Measurements from ENCODE around the gene SEC22B. TPM values are rescaled to one million over a fixed set of nuclear protein-coding genes. Genes with fewer than 3 reads are reported as not detected.
"Not testable (repeated sequence)": the region's sequence is repeated elsewhere in the genome, so short reads cannot be mapped to it uniquely, and the experiment has no call there.

SEC22B gene
- polyA plus RNA-seq, 2 donors, result 9.8 to 10.0 TPM

- H3K27me3 ChIP-seq (ENCODE audit: control insufficient read depth in 1 of 2, insufficient read depth in 2 of 2, low read length in 2 of 2); H3K4me3 ChIP-seq (ENCODE audit: low read depth in 1 of 2, low read length in 2 of 2); H3K9me3 ChIP-seq (ENCODE audit: control insufficient read depth in 2 of 2, insufficient read depth in 1 of 2, low read depth in 1 of 2, low read length in 1 of 2); H3K36me3 ChIP-seq (ENCODE audit: control insufficient read depth in 2 of 2, insufficient read depth in 2 of 2, low read length in 1 of 2); H3K27ac ChIP-seq (ENCODE audit: low read depth in 2 of 2, low read length in 1 of 2); H3K4me1 ChIP-seq (ENCODE audit: control insufficient read depth in 2 of 2, insufficient read depth in 2 of 2, low read length in 1 of 2): not testable (repeated sequence)
These were observed 26.8 kb downstream of the SEC22B start for GRCh38 chr1:120149420-120150059.

- WGBS, 2 donors, result no CpG with 5 or more reads among the region's 1 CpG
These were observed 30.5 kb downstream of the SEC22B start for GRCh38 chr1:120145806-120146205.

GRCh38 chr1:120144626-120145025 is 31.7 kb downstream of the SEC22B start:
- not testable (repeated sequence) for H3K4me1 ChIP-seq (ENCODE audit: control insufficient read depth in 2 of 2, insufficient read depth in 2 of 2, low read length in 1 of 2); H3K9me3 ChIP-seq (ENCODE audit: control insufficient read depth in 2 of 2, insufficient read depth in 1 of 2, low read depth in 1 of 2, low read length in 1 of 2); H3K4me3 ChIP-seq (ENCODE audit: low read depth in 1 of 2, low read length in 2 of 2); H3K27ac ChIP-seq (ENCODE audit: low read depth in 2 of 2, low read length in 1 of 2); H3K36me3 ChIP-seq (ENCODE audit: control insufficient read depth in 2 of 2, insufficient read depth in 2 of 2, low read length in 1 of 2); H3K27me3 ChIP-seq (ENCODE audit: control insufficient read depth in 1 of 2, insufficient read depth in 2 of 2, low read length in 2 of 2)
- no CpG with 5 or more reads among the region's 1 CpG for WGBS, 2 donors

More at GRCh38 chr1:120145806-120146205, 30.5 kb downstream of the SEC22B start:
- not testable (repeated sequence) for H3K27ac ChIP-seq (ENCODE audit: low read depth in 2 of 2, low read length in 1 of 2); H3K4me3 ChIP-seq (ENCODE audit: low read depth in 1 of 2, low read length in 2 of 2); H3K4me1 ChIP-seq (ENCODE audit: control insufficient read depth in 2 of 2, insufficient read depth in 2 of 2, low read length in 1 of 2); H3K27me3 ChIP-seq (ENCODE audit: control insufficient read depth in 1 of 2, insufficient read depth in 2 of 2, low read length in 2 of 2); H3K9me3 ChIP-seq (ENCODE audit: control insufficient read depth in 2 of 2, insufficient read depth in 1 of 2, low read depth in 1 of 2, low read length in 1 of 2); H3K36me3 ChIP-seq (ENCODE audit: control insufficient read depth in 2 of 2, insufficient read depth in 2 of 2, low read length in 1 of 2)

- not testable (repeated sequence) for H3K4me1 ChIP-seq (ENCODE audit: control insufficient read depth in 2 of 2, insufficient read depth in 2 of 2, low read length in 1 of 2); H3K27ac ChIP-seq (ENCODE audit: low read depth in 2 of 2, low read length in 1 of 2); H3K36me3 ChIP-seq (ENCODE audit: control insufficient read depth in 2 of 2, insufficient read depth in 2 of 2, low read length in 1 of 2); H3K27me3 ChIP-seq (ENCODE audit: control insufficient read depth in 1 of 2, insufficient read depth in 2 of 2, low read length in 2 of 2); H3K9me3 ChIP-seq (ENCODE audit: control insufficient read depth in 2 of 2, insufficient read depth in 1 of 2, low read depth in 1 of 2, low read length in 1 of 2); H3K4me3 ChIP-seq (ENCODE audit: low read depth in 1 of 2, low read length in 2 of 2)
- WGBS, 2 donors, result 90 to 92% methylated on average over 2 of the region's 2 CpGs
These were observed 32.2 kb downstream of the SEC22B start for GRCh38 chr1:120144169-120144568.

GRCh38 chr1:120143334-120143733 is 33.0 kb downstream of the SEC22B start:
- not testable (repeated sequence) for H3K27ac ChIP-seq (ENCODE audit: low read depth in 2 of 2, low read length in 1 of 2); H3K4me1 ChIP-seq (ENCODE audit: control insufficient read depth in 2 of 2, insufficient read depth in 2 of 2, low read length in 1 of 2); H3K27me3 ChIP-seq (ENCODE audit: control insufficient read depth in 1 of 2, insufficient read depth in 2 of 2, low read length in 2 of 2); H3K4me3 ChIP-seq (ENCODE audit: low read depth in 1 of 2, low read length in 2 of 2); H3K9me3 ChIP-seq (ENCODE audit: control insufficient read depth in 2 of 2, insufficient read depth in 1 of 2, low read depth in 1 of 2, low read length in 1 of 2); H3K36me3 ChIP-seq (ENCODE audit: control insufficient read depth in 2 of 2, insufficient read depth in 2 of 2, low read length in 1 of 2)
- 57 to 59% methylated on average over 2 of the region's 3 CpGs for WGBS, 2 donors

- not testable (repeated sequence) for H3K4me1 ChIP-seq (ENCODE audit: control insufficient read depth in 2 of 2, insufficient read depth in 2 of 2, low read length in 1 of 2); H3K36me3 ChIP-seq (ENCODE audit: control insufficient read depth in 2 of 2, insufficient read depth in 2 of 2, low read length in 1 of 2); H3K27me3 ChIP-seq (ENCODE audit: control insufficient read depth in 1 of 2, insufficient read depth in 2 of 2, low read length in 2 of 2); H3K4me3 ChIP-seq (ENCODE audit: low read depth in 1 of 2, low read length in 2 of 2); H3K9me3 ChIP-seq (ENCODE audit: control insufficient read depth in 2 of 2, insufficient read depth in 1 of 2, low read depth in 1 of 2, low read length in 1 of 2); H3K27ac ChIP-seq (ENCODE audit: low read depth in 2 of 2, low read length in 1 of 2)
- 65 to 75% methylated on average over 11 to 12 of the region's 14 CpGs for WGBS, 2 donors
These were observed 33.6 kb downstream of the SEC22B start for GRCh38 chr1:120142512-120143263.

- H3K4me3 ChIP-seq (ENCODE audit: low read depth in 1 of 2, low read length in 2 of 2); H3K36me3 ChIP-seq (ENCODE audit: control insufficient read depth in 2 of 2, insufficient read depth in 2 of 2, low read length in 1 of 2); H3K27ac ChIP-seq (ENCODE audit: low read depth in 2 of 2, low read length in 1 of 2); H3K9me3 ChIP-seq (ENCODE audit: control insufficient read depth in 2 of 2, insufficient read depth in 1 of 2, low read depth in 1 of 2, low read length in 1 of 2); H3K27me3 ChIP-seq (ENCODE audit: control insufficient read depth in 1 of 2, insufficient read depth in 2 of 2, low read length in 2 of 2); H3K4me1 ChIP-seq (ENCODE audit: control insufficient read depth in 2 of 2, insufficient read depth in 2 of 2, low read length in 1 of 2): not testable (repeated sequence)
These were observed 34.5 kb downstream of the SEC22B start for GRCh38 chr1:120141865-120142264.

- not testable (repeated sequence) for H3K36me3 ChIP-seq (ENCODE audit: control insufficient read depth in 2 of 2, insufficient read depth in 2 of 2, low read length in 1 of 2); H3K4me1 ChIP-seq (ENCODE audit: control insufficient read depth in 2 of 2, insufficient read depth in 2 of 2, low read length in 1 of 2); H3K27ac ChIP-seq (ENCODE audit: low read depth in 2 of 2, low read length in 1 of 2); H3K9me3 ChIP-seq (ENCODE audit: control insufficient read depth in 2 of 2, insufficient read depth in 1 of 2, low read depth in 1 of 2, low read length in 1 of 2); H3K4me3 ChIP-seq (ENCODE audit: low read depth in 1 of 2, low read length in 2 of 2); H3K27me3 ChIP-seq (ENCODE audit: control insufficient read depth in 1 of 2, insufficient read depth in 2 of 2, low read length in 2 of 2)
- WGBS, 2 donors, result 88 to 100% methylated on average over 1 of the region's 1 CpG
These were observed 35.6 kb downstream of the SEC22B start for GRCh38 chr1:120140656-120141265.

- H3K4me3 ChIP-seq (ENCODE audit: low read depth in 1 of 2, low read length in 2 of 2); H3K27me3 ChIP-seq (ENCODE audit: control insufficient read depth in 1 of 2, insufficient read depth in 2 of 2, low read length in 2 of 2); H3K4me1 ChIP-seq (ENCODE audit: control insufficient read depth in 2 of 2, insufficient read depth in 2 of 2, low read length in 1 of 2); H3K27ac ChIP-seq (ENCODE audit: low read depth in 2 of 2, low read length in 1 of 2); H3K9me3 ChIP-seq (ENCODE audit: control insufficient read depth in 2 of 2, insufficient read depth in 1 of 2, low read depth in 1 of 2, low read length in 1 of 2); H3K36me3 ChIP-seq (ENCODE audit: control insufficient read depth in 2 of 2, insufficient read depth in 2 of 2, low read length in 1 of 2): not testable (repeated sequence)
- WGBS, 2 donors, result 79 to 88% methylated on average over 1 of the region's 1 CpG
These were observed 40.2 kb downstream of the SEC22B start for GRCh38 chr1:120136086-120136485.

- H3K9me3 ChIP-seq (ENCODE audit: control insufficient read depth in 2 of 2, insufficient read depth in 1 of 2, low read depth in 1 of 2, low read length in 1 of 2); H3K27ac ChIP-seq (ENCODE audit: low read depth in 2 of 2, low read length in 1 of 2); H3K4me3 ChIP-seq (ENCODE audit: low read depth in 1 of 2, low read length in 2 of 2); H3K36me3 ChIP-seq (ENCODE audit: control insufficient read depth in 2 of 2, insufficient read depth in 2 of 2, low read length in 1 of 2); H3K27me3 ChIP-seq (ENCODE audit: control insufficient read depth in 1 of 2, insufficient read depth in 2 of 2, low read length in 2 of 2); H3K4me1 ChIP-seq (ENCODE audit: control insufficient read depth in 2 of 2, insufficient read depth in 2 of 2, low read length in 1 of 2): not testable (repeated sequence)
These were observed 42.4 kb downstream of the SEC22B start for GRCh38 chr1:120133928-120134325.

Data from esophagus (tissue), 2 donors.